ENCODE results near the gene GRM6.

The GRM6 gene

GRCh38 chr5:179006564-179006963 lies 11.4 kb upstream of the GRM6 start:
- TF ChIP-seq CTCF (IDR thresholded peaks at IDR 0.05; ENCODE audit: low read depth, low read length), result no peak

GRCh38 chr5:178998441-178998840 lies 3.3 kb upstream of the GRM6 start:
- Histone ChIP-seq H3K4me3 (ENCODE audit: low read depth, low read length) (no peak overlapping the region), H3K36me3 (no peaks in the 10 kb centered on the region), H3K27me3 (peaks cover 5% of the 10 kb centered on the region), H3K4me1 (no peaks in the 10 kb centered on the region), H3K9me3 (no peaks in the 10 kb centered on the region)
- no peak for TF ChIP-seq CTCF (IDR thresholded peaks at IDR 0.05; ENCODE audit: low read depth, low read length)
- no peak for DNase-seq

More at GRCh38 chr5:179006564-179006963, 11.4 kb upstream of the GRM6 start:
- DNase-seq, result no peak
- Histone ChIP-seq H3K4me3 (ENCODE audit: low read depth, low read length) (no peak overlapping the region), H3K9me3 (no peaks in the 10 kb centered on the region), H3K36me3 (no peaks in the 10 kb centered on the region), H3K4me1 (no peaks in the 10 kb centered on the region), H3K27me3 (no peaks in the 10 kb centered on the region)

- Histone ChIP-seq H3K27me3 (peaks cover 5% of the 10 kb centered on the region), H3K9me3 (no peaks in the 10 kb centered on the region), H3K4me3 (ENCODE audit: low read depth, low read length) (no peak overlapping the region), H3K4me1 (no peaks in the 10 kb centered on the region), H3K36me3 (no peaks in the 10 kb centered on the region)
- TF ChIP-seq CTCF (IDR thresholded peaks at IDR 0.05; ENCODE audit: low read depth, low read length), result no peak
- no peak for DNase-seq
Measured at GRCh38 chr5:178997191-178997590, 2.1 kb upstream of the GRM6 start.

- H3K36me3 ChIP-seq, result no peaks in the 10 kb centered on the region
- DNase-seq, result no peak
- H3K4me1 ChIP-seq, result no peaks in the 10 kb centered on the region
Measured at GRCh38 chr5:178996156-178996555, 1.0 kb upstream of the GRM6 start.

GRCh38 chr5:178995341-178995690 lies 196 bp upstream of the GRM6 start:
- H3K36me3 ChIP-seq, result no peaks in the 10 kb centered on the region
- no peaks in the 10 kb centered on the region for H3K9me3 ChIP-seq
- DNase-seq, result no peak
- H3K4me3 ChIP-seq (ENCODE audit: low read depth, low read length), result no peak overlapping the region
- no peak for TF ChIP-seq CTCF (IDR thresholded peaks at IDR 0.05; ENCODE audit: low read depth, low read length)
- H3K4me1 ChIP-seq, result no peaks in the 10 kb centered on the region
- peaks cover 5% of the 10 kb centered on the region for H3K27me3 ChIP-seq

More at GRCh38 chr5:178996156-178996555, 1.0 kb upstream of the GRM6 start:
- Histone ChIP-seq H3K4me3 (ENCODE audit: low read depth, low read length) (no peak overlapping the region), H3K27me3 (peaks cover 5% of the 10 kb centered on the region), H3K9me3 (no peaks in the 10 kb centered on the region)
- no peak for TF ChIP-seq CTCF (IDR thresholded peaks at IDR 0.05; ENCODE audit: low read depth, low read length)

GRCh38 chr5:178993955-178994579 lies 1.1 kb downstream of the GRM6 start:
- no peaks in the 10 kb centered on the region for H3K9me3 ChIP-seq
- H3K4me1 ChIP-seq, result no peaks in the 10 kb centered on the region
- DNase-seq, result no peak
- no peak for TF ChIP-seq CTCF (IDR thresholded peaks at IDR 0.05; ENCODE audit: low read depth, low read length)
- no peaks in the 10 kb centered on the region for H3K36me3 ChIP-seq
- H3K27me3 ChIP-seq, result peaks cover 5% of the 10 kb centered on the region
- no peak overlapping the region for H3K4me3 ChIP-seq (ENCODE audit: low read depth, low read length)
